Midbrain (tissue), 1 donor: ENCODE measurements around the gene ALG1.

ENCODE experiments used
- DNase-seq: peaks from one replicate; lab custom pipeline; 2025; lab: John Stamatoyannopoulos, UW

ALG1 gene

GRCh38 chr16:5045499-5046115 lies 26.0 kb upstream of the ALG1 start:
- no peak for DNase-seq

DNA sequence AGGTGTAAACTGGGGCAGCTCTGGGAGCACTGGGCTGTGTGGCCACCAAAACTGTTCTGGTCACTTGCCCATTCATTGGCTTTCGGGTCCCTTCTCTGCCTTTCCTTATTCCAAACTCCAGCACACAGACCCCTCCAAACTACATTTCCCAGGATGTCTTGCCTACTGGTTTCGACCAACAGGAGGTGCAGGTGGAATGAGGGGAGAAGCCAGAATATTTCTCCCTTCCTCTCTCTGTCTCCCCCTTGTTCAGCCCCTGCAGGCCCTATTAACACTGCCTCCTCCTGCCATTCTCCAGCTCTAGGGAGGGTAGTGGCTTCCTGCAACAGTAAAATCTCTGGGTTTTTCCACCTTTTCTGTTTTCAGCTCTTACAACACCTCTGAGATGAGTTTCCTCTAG lies 24.7 kb upstream of the ALG1 start:
- no peak for DNase-seq

- no peak for DNase-seq
Measured at GRCh38 chr16:5054876-5055865, 16.5 kb upstream of the ALG1 start.

DNA sequence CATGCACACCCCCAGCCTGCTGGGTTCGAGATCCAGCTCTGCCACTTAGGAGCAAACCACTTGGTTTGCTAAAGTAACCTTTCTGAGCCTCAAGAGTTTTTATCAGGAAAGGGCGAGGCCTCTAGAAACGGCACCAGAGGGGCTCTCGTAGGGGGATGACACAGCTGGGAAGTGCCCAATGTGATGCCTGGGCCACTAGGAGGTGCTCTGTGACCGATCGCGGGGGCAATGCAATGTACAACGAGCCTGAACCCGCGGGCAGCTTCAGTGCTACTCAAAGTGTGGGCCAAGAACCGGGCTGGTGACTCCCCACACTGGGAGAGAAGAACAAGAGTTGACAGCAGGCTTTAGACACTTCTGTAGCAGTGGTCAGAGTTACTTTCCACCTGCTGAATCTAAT lies 15.3 kb upstream of the ALG1 start:
- DNase-seq = no peak

GRCh38 chr16:5058476-5058875 lies 13.2 kb upstream of the ALG1 start:
- DNase-seq = no peak

- DNase-seq = no peak
Measured at GRCh38 chr16:5059386-5060072, 12.1 kb upstream of the ALG1 start.

DNA sequence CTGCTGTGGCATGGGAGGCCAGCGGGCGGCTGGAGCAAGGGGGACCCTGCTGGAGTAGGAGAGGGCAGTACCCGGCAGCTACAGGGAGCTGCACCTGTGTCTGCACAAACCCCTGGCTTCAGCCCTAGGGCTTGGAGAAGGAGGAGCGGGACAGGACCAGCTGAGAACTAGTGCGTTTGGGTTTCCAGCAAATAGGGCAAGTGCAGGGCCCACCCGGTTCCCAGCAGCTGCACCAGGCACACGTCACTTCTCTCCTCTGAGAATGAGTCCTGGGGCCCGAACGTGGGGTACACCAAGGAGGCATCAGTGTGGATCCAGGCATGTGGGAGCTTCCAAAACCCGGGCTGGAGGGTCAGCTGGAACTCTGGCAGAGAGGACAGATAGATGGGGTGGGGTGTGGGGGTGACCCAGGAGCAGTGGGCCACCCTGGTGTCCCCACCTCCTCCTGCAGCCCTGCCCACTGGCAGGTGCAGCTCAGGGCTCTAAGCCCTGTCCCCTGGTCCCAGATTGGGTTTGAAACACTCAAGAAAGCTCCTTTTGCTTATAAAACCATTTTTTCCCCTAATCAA lies 11.5 kb upstream of the ALG1 start:
- no peak for DNase-seq

GRCh38 chr16:5062051-5062450 lies 9.6 kb upstream of the ALG1 start:
- no peak for DNase-seq

GRCh38 chr16:5062790-5063765 lies 8.6 kb upstream of the ALG1 start:
- DNase-seq = no peak

GRCh38 chr16:5064915-5065314 lies 6.7 kb upstream of the ALG1 start:
- no peak for DNase-seq

GRCh38 chr16:5065326-5065725 lies 6.3 kb upstream of the ALG1 start:
- DNase-seq = no peak

DNA sequence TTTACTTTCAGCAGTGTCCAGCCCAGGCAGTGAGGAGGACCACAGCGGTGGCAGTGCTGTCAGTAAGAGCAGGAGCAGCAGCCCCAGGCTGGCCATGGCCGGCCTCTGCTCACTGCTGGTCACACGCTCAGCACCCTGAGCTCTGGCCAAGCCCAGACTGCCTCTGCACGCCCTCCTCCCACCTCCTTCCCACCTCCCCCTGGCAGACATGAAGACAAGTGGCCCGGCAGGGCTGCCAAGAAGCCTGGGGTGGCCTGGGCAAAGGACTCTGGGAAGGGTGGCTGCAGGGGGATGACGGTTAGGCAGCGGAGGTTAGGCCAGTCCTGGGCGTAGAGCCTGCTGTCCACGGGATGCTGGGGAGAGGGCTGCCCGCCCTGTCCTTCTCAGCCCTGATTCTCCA lies 5.8 kb upstream of the ALG1 start, which contains the start of gene C16orf89:
TSS of gene C16orf89 (minus strand) at position 144 of the 400 bp plus-strand sequence. CDS start at position 96, 48 bp downstream.
- DNase-seq = peak; percentile 75

DNA sequence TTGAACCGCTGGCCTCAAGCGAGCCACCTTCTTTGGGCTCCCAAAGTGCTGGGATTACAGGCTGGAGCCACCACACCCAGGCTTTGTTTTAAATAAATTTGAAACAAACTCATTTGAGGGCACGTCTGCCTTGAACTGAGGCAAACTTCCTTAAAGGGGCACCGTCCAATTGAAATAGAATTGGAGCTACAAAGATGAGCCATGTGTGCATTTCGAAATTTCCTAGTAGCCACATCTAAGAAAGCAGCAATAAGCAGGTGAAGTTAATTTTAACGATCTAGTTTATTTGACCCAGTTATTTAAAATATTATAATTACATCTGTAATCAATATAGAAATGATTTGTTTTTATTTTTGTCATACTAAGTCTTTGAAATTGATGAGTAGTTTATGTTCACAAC lies 5.1 kb upstream of the ALG1 start:
- DNase-seq = no peak

GRCh38 chr16:5069048-5069447 lies 2.6 kb upstream of the ALG1 start:
- DNase-seq = no peak

DNA sequence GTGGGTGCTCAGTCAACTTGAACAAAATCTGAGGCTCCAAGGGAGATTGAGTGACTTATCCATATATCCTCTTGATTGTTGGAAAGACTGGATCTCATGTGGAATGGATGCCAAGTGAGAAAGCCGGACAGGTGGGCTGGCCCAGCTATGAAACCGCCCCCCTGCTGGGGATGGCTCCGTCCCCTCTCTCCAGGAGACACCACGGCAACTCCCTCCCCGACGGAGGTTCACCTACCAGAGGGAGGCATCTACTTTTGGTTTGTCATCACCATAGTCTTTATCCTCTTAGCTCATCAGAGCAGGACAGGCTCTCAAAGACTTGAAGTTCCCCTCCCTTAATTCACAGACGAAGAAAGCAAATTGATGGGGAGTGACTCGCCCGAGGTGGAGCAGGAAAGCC lies 1.8 kb upstream of the ALG1 start:
- DNase-seq = no peak

- DNase-seq = no peak
Measured at GRCh38 chr16:5070431-5071186, 1.0 kb upstream of the ALG1 start.

GRCh38 chr16:5071341-5071680 lies 332 bp upstream of the ALG1 start:
- no peak for DNase-seq

DNA sequence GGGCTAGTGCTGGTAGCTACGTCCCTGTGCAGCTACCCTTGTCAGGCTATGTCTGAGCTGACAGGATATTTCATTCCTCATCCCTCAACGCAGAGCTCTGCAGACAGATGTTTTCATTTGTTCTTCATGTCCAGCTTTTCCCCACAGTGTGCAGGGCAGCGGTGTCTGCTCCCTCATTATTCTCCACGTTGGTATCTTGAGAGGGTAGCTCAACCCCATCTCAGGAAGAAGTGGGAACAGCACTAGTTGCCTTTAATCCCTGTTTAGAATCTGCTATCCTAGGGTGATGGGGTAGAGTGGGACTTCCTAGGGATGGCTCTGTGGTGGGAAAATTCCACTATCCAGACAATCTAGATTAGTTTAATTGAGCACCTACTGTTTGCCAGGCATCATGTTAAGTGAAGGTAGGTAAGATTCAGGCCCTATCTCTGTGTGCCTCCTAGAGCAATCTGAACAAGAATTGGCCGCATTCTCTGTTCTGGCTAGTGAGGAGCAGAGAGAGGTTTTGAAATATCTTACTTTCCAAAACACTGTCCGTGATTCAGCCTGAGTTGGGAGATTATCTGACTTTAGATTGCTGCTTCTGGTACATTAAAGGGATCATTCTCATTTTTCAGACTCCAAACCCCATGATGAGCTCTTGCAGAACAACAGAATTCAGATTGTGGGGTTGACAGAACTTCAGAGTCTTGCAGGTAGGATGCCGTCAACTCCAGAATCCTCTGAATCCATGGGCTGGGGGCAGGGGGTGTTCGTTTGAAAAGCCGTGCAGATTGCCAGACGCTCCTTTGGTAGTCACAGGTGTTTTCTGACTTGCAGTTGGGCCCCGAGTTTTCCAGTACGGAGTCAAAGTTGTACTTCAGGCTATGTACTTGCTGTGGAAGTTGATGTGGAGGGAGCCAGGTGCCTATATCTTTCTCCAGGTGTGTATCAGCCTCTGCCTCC lies 963 bp downstream of the ALG1 start:
- no peak for DNase-seq

DNA sequence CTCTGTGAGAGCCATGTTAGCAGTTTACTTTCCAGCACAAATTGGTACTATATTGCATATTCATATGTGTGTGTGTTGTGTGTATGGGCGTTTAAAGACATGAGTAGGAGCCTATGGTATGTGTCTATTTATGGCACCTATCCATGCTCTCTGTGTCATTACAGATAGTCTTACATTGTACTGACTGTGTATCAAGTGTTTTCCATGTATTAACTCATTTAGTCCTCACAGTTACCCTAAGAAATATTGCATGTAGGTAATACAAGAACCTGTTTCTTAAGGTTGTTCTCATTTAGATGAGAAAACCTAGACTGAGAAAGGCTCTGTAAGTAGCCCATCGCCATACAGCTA lies 1.6 kb downstream of the ALG1 start:
- no peak for DNase-seq
